Right lobe of liver (tissue), 4 donors: Measurements from ENCODE around the gene USP33.
"Not testable (repeated sequence)": the region's sequence is repeated elsewhere in the genome, so short reads cannot be mapped to it uniquely, and the experiment has no call there.

Source experiments
- POLR2A ChIP-seq: fragments of 450-650 bp; IDR thresholded peaks from one replicate; pipeline ENCODE4 v1.6.1; 2017; ENCODE audit warnings: antibody characterized with exemption, mild to moderate bottlenecking
- TF ChIP-seq, protein P1 (sequence below), 4 donors: fragments of 200-600 bp in 3 of 4; fragments of 450-650 bp in 1 of 4; IDR thresholded peaks; one replicate each; pipeline versions ENCODE4 v1.5.1 to v1.8.0; 2016 to 2022; ENCODE audit warnings: antibody characterized with exemption in 4 of 4, mild to moderate bottlenecking in 2 of 4
- donor health status: DM: no; HTN: no; CAD: no.
- donor health status: DM: no; HTN: no; CAD: no.
- donor health status: DM: no; HTN: yes; CAD: no.

DNA sequence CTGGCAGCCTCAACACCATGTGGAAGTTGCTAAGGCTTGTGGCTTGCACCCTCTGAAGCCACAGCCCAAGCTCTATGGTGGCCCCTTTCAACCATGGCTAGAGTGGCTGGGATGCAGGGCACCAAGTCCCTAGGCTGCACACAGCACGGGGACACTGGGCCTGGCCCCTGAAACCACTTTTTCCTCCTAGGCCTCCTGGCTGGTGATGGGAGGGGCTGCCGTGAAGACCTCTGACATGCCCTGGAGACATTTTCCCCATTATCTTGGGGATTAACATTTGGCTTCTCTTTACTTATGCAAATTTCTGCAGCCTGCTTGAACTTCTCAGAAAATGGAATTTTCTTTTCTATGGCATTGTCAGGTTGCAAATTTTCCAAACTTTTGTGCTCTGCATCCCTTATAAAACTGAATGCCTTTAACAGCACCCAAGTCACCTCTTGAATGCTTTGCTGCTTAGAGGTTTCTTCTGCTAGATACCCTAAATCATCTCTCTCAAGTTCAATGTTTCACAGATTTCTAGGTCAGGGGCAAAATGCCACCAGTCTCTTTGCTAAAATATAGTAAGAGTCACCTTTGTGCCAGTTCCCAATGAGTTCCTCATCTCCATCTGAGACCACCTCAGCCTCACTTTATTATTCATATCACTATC, 26.6 kb upstream of the USP33 start:
- TF ChIP-seq, protein P1, sequence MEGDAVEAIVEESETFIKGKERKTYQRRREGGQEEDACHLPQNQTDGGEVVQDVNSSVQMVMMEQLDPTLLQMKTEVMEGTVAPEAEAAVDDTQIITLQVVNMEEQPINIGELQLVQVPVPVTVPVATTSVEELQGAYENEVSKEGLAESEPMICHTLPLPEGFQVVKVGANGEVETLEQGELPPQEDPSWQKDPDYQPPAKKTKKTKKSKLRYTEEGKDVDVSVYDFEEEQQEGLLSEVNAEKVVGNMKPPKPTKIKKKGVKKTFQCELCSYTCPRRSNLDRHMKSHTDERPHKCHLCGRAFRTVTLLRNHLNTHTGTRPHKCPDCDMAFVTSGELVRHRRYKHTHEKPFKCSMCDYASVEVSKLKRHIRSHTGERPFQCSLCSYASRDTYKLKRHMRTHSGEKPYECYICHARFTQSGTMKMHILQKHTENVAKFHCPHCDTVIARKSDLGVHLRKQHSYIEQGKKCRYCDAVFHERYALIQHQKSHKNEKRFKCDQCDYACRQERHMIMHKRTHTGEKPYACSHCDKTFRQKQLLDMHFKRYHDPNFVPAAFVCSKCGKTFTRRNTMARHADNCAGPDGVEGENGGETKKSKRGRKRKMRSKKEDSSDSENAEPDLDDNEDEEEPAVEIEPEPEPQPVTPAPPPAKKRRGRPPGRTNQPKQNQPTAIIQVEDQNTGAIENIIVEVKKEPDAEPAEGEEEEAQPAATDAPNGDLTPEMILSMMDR (IDR thresholded peaks at IDR 0.05), result not testable (repeated sequence)
- not testable (repeated sequence) for TF ChIP-seq POLR2A
